Ureter (tissue), 1 donor: ENCODE results near the gene TNS1. TPM values are rescaled to one million over a fixed set of nuclear protein-coding genes. Genes with fewer than 3 reads are reported as not detected.
"Not testable (repeated sequence)": the region's sequence is repeated elsewhere in the genome, so short reads cannot be mapped to it uniquely, and the experiment has no call there.

Experiments used
- DNase-seq: peaks from one replicate; pipeline ENCODE4 v3.0.0-alpha.2; 2020; ENCODE audit warnings: low spot score
- total RNA-seq: library from RNA; stranded (reverse); gene quantifications from one replicate; pipeline ENCODE4 v1.2.4, GENCODE V29; 2023
- donor health status: DM: yes; HTN: yes; CAD: no.

Gene TNS1
- total RNA-seq, 1 donor from 2014 or later: 581 TPM

DNA sequence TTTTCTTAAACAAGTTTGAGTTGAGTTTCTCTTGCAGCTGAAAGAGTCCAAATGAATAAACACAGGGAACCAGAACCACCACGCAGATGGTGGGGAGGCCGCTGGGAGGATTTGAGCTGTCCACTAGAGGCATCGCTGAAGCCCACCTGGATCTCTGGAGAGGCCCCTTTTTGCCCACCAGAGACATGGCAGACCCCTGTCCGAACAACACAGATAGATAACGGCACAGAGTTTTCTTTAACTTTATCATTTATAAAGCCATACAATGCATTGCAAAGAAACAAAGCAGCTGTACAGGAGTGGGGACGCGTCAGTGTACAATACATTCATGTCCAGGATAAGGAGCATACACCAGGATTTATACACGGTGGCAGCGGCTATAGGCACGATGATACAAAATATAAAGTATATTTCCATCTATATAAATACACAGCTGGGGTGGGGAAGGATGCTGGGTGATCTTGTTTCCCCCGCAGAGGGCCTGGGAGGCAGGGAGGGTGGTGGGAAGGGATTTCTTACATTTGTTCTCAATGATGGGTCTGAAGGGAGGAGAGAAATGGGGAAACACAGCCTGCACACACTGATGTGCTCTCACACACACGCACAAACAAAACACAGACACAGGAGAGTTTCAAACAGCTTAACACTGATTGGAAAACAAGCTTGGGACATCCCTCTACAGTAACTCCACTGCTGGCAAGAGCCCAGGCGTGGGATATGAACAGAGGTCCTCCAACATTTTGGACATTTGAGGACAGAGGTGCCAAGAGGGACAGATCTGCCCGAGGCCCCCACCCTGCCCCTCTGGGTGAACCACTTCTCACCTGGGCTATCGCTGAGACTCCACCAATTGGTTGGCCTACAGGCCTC is 203.0 kb downstream of the TNS1 start:
- no peak for DNase-seq

DNA sequence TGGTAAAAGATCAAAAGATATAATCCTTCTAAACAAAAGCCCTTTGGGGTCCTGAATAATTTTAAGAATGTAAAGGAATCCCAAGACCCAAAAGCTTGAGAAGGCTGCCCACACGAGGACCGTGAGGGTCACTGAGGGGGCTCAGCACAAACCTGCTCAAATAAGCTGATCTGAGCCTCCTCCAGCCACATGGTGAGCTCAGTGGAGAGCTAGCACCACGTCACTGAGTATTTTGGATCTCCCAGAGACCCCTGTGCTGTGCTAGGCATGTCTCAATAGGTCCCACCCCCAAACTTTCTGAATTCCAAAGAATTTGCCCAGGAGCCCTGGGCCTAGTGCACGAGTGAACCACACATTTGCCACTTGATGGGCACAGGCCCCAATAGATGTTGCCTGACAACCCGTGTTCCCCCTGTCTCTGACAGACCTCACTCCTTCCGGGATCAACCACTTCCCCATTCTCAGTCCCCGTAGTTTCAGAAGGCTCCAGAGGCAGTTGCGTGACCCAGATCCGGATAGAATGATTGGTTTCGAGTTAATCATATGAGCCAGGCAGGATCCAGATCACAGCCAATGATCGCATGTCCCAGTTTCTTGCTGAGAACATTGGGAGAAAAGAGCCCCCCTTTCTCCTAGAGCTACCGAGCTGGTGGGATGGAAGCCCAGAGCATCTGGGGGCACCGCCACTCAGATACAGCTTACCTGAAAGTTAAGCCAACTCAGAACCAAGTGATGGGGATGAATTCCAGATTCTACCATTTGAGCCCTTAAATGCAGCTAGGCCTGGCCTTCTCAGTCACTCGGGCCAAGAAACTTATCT is 203.8 kb downstream of the TNS1 start:
- peak; percentile 28 for DNase-seq

DNA sequence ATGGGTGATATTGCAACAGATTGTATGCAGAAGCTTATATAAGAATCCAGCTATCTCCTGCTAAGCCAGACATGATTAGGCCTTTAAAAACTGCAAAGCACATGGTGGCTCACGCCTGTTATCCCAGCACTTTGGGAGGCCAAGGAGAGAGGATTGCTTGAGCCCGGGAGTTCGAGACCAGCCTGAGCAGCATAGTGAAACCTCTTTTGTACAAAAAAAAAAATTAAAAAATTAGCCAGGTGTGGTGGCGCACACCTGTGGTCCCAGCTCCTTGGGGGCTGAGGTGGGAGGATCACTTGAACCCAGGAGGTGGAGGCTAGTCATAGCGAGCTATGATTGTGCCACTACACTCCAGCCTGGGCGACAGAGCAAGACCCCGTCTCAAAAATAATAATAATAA is 204.6 kb downstream of the TNS1 start:
- peak; percentile 26 for DNase-seq

DNA sequence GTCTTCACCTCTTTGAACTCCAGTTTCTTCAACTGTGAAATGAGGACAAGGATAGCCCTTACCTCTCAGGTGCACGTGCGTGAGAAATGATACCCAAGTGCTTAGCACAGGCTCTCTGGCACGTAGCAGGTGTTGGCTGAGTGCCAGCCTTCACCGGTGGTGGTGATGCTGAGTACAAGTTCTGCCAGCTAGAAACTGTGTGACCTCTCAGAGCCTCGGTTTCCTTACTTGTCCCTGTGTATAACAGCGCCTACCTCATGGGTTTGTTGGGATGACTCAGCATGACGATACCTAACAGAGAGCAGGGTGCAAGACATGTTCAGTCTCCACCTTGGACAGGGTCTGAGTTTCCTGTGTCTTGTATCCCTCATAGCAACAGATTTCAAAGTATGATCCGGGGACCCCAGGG is 205.1 kb downstream of the TNS1 start:
- peak; percentile 57 for DNase-seq

DNA sequence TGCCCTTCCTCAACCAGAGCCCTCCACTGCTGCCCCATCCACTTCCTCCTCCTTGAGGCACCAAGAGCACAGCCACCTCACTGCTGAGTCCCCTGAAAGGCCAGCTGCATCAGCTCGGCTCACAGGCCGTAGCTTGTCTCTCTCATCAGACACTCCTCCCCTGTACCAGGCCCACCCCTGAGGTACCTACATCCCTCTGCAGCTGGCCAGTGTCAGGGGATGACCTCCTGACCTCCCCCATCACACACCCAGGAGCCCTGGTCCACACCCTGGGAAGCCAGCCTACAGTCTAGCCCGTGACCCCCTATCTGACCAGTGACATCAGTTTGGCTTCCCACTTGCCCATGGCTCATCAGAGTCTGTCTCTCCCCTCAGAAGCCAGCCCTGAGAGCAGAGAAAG is 205.6 kb downstream of the TNS1 start:
- peak; percentile 40 for DNase-seq

DNA sequence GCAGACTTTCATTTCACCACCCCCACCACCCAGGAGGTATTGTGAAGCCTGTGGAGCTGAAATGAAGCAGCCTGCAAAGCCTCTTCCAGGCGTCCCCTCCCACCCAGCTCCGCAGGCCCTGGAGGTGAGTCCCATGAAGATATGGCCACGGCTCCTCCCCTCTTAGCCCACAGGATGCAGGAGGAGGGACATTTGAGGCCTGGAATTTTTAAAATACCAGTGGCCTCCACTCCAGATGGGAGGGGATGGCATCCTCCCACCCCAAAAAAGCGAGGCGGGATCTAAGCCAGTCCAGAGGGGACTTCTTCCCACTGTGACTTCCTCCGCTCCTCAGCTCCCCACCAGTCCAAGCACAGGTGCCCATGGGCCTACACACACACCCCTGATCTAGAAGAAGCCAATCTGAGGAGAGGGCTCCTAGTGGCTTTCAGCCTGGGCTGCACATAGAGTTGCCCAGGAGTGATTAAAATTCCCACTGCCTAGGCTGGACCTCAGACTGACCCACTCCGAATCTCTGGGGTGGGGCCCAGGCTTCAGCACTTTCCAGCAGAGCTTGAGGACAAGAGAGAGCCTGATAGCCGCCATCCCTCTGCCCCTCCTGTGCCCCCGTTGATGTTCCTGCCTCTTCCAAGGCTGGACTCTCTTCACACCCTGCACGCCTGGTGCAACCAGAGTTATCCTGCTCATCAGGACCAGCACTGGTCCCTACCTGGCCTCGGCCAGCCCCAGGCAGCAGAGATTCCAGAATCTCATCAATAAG is 206.9 kb downstream of the TNS1 start:
- DNase-seq: peak; percentile 35

DNA sequence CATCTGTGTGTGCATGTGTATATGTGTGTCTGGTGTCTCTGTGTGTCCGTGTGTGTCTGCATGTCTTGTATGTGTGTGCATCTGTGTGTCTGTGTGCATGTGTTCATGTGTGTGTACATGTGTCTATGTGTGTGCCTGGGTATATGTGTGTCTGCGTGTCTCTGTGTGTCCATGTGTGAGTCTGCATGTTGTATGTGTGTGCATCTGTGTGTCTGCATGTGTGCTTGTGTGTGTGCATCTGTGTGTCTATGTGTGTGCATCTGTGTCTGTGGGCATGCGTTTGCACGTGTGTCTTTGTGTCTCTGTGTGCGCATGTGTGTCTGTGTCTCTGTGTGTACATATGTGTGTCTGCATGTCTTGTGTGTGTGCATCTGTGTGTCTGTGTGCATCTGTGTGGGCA is 207.7 kb downstream of the TNS1 start:
- no peak for DNase-seq

DNA sequence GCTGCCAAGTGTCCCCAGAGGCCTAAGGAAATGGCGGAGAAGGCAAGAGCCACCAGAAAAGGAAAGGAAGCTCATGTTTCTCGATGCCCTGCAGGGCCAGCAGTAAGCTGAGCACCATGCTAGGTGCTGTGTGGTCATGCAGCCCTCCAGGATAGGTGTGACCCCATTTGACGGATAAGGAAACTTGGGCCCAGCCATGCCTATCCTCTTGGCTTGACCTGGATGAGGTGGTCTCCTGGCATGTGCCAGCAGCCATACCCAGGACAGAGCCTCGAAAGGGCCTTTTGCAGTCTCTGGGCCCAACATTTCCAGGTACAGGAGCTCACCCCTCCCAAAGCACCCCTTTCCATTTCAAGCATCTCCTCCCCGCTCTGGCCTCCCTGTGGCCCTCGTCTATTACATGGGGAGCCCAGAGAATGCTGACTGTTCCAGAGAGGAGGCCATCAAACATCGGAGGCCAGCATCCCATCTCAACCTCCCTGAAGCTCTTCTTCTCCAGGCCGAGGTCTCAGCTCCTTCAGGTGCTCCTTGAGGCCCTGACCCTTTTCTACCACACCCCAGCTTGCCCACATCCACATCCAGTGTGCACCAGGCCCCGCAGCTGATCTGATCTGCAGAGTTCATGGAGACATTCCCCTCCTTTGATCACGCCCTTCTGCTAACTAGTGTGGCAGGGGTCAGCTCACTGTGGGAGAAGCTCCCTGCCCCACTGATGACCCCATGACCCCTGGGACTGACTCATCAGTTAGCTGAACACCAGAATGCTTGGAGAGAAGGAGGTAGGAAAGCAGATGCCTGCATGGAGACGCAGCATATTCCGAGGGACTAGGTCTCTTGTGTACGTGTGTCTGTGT is 208.4 kb downstream of the TNS1 start:
- DNase-seq: peak; percentile 34

DNA sequence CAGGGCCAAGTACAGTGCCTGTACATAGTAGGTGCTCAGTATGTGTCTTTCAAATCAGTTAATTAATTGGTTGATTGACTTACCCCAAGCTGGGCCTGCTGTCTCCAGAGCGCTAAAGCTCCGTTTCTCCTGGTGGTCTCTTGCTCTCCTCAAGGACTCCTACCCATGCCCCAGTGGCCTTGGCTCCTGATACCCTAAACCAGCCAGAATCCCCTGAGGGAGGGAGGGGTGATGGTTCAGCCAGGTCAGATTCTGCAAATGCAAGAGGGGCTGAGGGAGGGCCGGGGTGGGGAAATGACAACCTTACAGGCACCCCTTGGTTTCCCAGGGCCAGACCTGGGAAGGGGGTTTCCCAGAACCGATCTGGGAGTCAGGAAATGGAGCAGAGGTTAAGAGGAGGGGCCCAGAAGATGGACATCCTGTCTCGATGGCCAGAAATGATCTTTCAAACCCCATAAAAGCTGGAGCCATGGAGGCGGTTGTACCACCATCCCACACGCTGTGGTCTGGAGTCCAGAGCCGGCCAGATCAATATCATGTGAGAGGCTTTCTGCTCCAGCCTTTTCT is 209.1 kb downstream of the TNS1 start:
- peak; percentile 41 for DNase-seq

DNA sequence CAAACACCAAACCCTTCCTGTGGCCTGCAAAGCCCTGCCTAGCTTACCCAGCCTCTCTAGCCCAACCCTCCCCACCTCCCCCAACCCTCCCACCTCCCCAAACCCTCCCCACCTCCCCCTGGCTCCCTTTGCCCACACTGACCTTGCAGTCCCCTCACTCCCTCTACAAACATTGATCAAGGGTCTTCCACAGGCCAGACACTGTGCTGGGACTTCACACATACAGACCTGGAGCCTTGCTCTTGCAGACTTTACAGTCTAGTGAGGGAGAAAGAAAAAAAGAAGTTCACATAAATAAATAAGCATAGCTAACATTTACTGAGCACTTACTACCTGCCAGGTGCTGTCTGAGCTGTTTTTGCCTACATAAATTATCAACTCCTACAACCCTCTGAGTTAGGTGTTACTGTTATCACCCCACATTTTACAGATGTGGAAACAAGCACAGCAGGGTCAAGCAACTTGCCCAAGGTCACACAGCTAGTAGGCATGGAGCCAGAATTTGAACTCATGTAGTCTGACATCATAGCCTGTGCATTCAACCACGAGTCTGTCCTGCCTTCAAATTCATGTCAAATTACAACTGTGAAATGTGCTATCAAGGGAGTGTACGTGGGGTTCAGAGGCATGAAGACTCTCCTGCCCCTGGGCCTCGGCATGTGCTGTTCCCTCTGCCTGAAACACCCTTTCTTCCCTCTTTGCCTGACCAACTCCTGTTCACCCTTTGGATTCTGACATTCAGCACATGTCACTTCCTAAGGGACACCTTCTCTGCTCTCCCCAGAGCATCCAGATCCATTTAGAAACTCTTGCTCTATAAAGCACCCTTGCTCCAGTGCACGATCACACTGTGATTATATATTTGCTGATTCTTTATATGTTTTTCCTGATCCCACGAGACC is 209.9 kb downstream of the TNS1 start:
- no peak for DNase-seq

DNA sequence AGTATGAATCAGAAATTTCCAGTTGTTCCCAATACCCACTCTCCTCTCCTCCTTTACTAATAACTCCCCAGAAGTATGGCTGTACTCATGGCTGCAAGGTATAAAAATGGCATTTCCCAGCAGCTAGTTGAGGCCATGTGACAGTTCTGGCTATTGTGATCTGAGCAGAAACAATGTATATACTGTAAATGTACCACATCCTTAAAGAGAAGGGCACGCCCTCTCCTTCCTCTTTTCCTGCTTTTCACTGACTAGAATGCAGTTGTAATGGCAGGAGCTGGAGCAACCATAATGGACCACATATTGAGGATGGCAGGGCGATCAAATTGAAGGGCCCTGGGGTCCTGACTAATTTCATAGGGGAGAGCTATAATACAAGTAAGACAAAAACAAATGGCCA is 211.2 kb downstream of the TNS1 start:
- DNase-seq: no peak

DNA sequence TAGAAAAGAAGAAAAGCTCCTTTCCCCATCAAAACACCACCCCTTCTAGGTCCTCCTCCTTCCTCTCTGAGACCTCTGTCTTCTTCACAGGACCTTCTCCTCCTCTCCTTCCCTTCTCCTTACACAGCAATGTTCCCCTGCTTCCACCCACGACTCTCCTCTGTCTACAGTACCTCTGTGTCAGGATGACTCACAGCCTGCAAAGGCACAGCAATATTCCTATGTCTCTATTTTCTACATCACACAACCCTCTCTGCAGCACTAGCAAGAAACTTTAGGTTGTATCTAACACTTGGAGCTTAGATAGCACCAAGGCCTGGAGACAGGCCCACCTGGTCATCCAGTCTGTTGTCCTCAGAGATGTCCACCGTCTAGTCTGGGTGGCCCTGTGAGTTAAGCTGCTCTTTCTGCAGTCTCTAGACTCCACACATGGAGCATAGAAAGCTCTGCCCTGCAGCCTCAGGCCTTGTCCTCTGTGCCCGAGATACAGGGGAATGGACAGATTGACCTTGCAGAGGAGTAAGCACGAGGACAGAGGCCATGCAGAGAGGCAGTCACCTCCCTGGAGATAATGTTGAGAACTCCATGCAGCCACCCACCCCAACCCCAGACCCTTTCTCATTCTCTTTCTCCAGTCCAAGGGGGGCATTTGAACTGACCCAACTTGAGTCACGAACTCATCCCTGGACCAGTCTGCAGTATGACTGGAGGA is 212.0 kb downstream of the TNS1 start:
- peak; percentile 36 for DNase-seq

DNA sequence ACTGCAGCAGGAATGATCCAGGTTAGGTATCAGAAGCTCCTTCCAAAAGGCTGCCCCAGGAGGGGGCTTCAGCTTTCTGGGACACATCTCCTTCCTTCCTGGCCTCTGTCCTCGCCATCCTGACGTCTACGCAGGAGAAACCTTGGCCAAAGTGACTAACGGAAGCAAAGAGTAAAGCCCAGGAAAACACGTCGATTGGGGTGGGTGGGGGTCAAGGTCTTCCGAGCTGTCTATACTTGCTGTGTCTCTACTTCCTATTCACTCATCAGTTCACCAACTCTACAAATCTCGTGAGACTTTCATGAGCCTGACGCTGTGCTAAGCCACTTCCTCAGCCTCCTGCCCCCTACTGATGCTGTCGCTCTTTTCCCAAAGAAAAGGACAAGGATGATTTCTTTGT is 212.6 kb downstream of the TNS1 start:
- peak; percentile 37 for DNase-seq

DNA sequence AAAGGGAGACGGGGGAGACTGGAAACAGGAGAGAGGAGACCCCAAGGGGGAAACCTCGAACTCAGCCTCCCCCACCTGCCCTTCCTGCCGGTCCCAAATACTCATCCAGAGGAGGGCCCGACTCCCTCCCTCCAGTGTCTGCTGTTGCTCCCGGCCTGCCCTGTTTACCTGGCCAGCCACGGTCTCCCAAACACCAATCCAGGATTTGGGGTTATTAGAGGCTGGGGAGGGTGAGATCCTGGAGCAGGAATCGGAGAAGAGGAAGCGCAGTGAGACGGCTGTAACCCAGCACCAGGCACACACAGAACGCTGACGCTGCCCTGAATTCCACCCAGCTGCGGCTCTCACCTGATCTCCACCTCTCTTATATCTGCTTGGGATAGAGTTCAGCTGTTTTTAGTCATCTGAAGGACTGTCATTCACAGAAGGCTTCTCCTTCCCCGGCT is 213.0 kb downstream of the TNS1 start:
- DNase-seq: no peak

DNA sequence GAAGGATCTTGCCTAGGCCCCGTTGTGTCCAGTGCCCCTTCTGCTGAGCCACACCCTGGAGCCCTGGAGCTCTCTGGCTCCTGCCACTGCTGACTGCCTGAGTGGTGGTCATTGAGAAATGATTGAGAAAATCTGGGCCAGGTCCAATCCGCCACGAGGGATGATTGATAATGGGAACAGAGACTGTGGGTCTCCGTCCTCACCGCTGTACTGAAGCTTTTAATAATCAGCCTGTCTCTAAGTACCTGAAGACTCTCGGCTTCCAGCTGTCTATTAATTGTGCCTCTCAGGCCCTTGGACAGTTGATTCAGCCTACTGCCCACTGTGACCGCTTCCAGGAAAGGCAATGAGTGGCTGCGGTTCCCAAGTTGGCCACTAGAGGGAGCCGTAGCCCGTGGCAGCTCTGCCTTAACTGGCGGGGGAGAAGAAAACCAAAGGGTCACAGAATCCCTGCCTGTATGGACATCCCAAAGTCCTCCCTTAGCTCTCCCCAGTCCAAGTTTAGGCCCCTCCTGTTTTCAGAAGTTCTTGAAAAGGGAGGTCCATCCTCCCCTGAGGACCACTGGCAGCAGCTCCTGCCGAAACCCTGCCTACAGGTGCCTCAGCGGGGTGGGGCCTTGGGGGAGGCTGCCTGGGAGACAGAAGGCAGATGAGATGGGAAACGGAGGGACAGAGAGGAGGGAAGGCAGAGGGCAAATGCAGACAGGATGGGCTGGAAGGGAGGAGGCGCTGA is 213.6 kb downstream of the TNS1 start:
- DNase-seq: peak; percentile 86

DNA sequence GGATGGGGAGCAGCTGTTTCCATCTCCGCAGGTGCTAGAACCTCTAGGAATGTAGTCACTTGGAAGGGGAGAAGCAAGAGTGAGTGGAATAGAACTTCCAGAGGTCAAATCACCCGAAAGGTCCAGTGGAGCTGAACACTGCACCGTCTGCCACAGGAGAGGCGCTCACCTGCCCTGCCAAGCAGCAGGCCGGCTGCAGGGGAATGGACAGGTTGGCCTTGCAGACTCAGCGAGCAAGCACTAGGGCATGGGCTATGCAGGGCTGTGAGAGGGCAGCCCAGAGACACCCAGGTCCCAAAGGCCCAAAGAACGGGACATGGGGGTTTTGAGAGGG is 214.2 kb downstream of the TNS1 start:
- DNase-seq: no peak

DNA sequence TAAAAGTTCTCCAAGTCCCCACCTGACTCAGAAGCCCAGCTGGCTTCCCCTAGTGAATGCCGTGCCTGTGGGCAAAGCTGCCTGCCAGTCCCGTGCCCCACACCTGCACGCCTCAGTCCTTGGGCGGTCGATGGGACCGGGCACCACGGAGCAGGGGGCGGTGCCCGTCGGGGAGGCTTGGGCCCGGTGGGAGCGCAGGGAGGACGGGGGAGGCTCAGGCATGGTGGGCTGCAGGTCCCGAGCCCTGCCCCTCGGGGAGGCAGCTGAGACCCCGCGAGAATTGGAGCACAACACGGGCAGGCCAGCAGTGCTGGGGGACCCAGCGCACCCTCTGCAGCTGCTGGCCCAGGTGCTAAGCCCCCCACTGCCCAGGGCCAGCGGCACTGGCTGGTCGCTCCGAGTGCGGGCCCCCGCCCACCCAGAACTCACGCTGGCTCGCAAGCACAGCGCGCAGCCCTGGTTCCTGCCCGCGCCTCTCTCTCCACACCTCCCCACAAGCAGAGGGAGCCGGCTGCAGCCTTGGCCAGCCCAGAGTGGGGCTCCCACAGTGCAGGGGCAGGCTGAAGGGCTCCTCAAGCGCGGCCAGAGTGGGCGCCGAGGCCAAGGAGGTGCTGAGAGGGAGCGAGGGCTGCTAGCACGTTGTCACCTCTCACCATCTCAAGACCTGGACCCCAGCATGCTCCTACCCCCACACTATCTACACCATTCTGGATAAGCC is 215.5 kb downstream of the TNS1 start:
- no peak for DNase-seq

DNA sequence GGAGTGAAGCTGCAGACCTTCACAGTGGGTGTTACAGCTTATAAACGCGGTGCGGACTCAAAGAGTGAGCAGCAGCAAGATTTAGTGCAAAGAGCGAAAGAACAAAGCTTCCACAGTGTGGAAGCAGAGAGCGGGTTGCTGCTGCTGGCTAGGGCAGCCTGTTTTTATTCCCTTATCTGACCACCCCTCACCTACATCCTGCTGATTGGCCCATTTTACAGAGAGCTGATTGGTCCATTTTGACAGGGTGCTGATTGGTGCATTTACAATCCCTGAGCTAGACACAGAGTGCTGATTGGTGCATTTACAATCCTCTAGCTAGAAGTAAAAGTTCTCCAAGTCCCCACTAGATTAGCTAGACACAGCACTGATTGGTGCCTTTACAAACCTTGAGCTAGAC is 216.2 kb downstream of the TNS1 start:
- not testable (repeated sequence) for DNase-seq
